CD14-positive monocyte (primary cell): ENCODE measurements around the gene RBM10. TPM values are rescaled to one million over a fixed set of nuclear protein-coding genes. Genes with fewer than 3 reads are reported as not detected.

Experiments used
- DNase-seq, 3 donors: peaks; one replicate each; pipeline ENCODE4 v3.0.0-alpha.2; 2011 to 2022
- H2AFZ ChIP-seq: 2 replicates; pipeline ENCODE4 v1.6.0; 2012; ENCODE audit warnings: mild to moderate bottlenecking, low read depth, low read length, inconsistent platforms; ENCODE audit not compliant: insufficient read depth, poor library complexity, severe bottlenecking
- H3K27ac ChIP-seq, 2 donors: 1 replicate in 1 of 2; 2 replicates in 1 of 2; pipeline ENCODE4 v1.5.1; 2012 to 2013; ENCODE audit warnings: low read length in 2 of 2, control low read depth in 1 of 2, inconsistent platforms in 1 of 2, low read depth in 1 of 2, mild to moderate bottlenecking in 1 of 2
- H3K27me3 ChIP-seq, 2 donors: one replicate each; pipeline versions ENCODE4 v1.6.0 to v1.6.1; 2011 to 2013; ENCODE audit warnings: low read length in 2 of 2; ENCODE audit not compliant: control insufficient read depth in 2 of 2, insufficient read depth in 2 of 2
- H3K36me3 ChIP-seq, 2 donors: replicated peaks in 1 of 2; 1 replicate in 1 of 2; 2 replicates in 1 of 2; pipeline versions ENCODE4 v1.5.1 to v1.6.1; 2012 to 2013; ENCODE audit warnings: low read length in 2 of 2, control low read depth in 1 of 2, inconsistent platforms in 1 of 2, mild to moderate bottlenecking in 1 of 2; ENCODE audit not compliant: insufficient read depth in 2 of 2, control insufficient read depth in 1 of 2
- H3K4me1 ChIP-seq, 2 donors: 1 replicate in 1 of 2; 2 replicates in 1 of 2; pipeline versions ENCODE4 v1.5.1 to v1.6.1; 2012 to 2013; ENCODE audit warnings: low read length in 2 of 2, control low read depth in 1 of 2, inconsistent platforms in 1 of 2, mild to moderate bottlenecking in 1 of 2, moderate library complexity in 1 of 2; ENCODE audit not compliant: insufficient read depth in 2 of 2, control insufficient read depth in 1 of 2
- H3K4me2 ChIP-seq: replicated peaks from 2 replicates; pipeline ENCODE3; 2012; ENCODE audit warnings: low read length, moderate library complexity, mild to moderate bottlenecking; ENCODE audit not compliant: poor library complexity, severe bottlenecking; ENCODE audit errors: extremely low read depth
- H3K4me3 ChIP-seq, 3 experiments: fragments of 200-600 bp in 1 of 3; sonication (generic) in 1 of 3; replicated peaks in 1 of 3; 1 replicate in 2 of 3; 2 replicates in 1 of 3; pipeline ENCODE4 v1.5.1; 2011 to 2013; ENCODE audit warnings: low read length in 3 of 3, mild to moderate bottlenecking in 3 of 3, control low read depth in 2 of 3, low read depth in 2 of 3, inconsistent platforms in 1 of 3, moderate library complexity in 1 of 3
- H3K79me2 ChIP-seq: 2 replicates; pipeline ENCODE4 v1.6.0; 2012; ENCODE audit warnings: mild to moderate bottlenecking, control low read depth, inconsistent platforms, low read length, moderate library complexity; ENCODE audit not compliant: insufficient read depth
- H3K9ac ChIP-seq: 2 replicates; pipeline ENCODE4 v1.6.0; 2017; ENCODE audit warnings: low read length, mild to moderate bottlenecking; ENCODE audit not compliant: insufficient read depth, poor library complexity, severe bottlenecking
- H3K9me3 ChIP-seq, 2 donors: replicated peaks in 1 of 2; 1 replicate in 1 of 2; 2 replicates in 1 of 2; pipeline versions ENCODE4 v1.5.1 to v1.6.1; 2012 to 2013; ENCODE audit warnings: low read length in 2 of 2, control low read depth in 1 of 2; ENCODE audit not compliant: control insufficient read depth in 1 of 2, insufficient read depth in 1 of 2
- H4K20me1 ChIP-seq: 2 replicates; pipeline ENCODE4 v1.6.0; 2012; ENCODE audit warnings: mild to moderate bottlenecking, low read length, control low read depth, moderate library complexity; ENCODE audit not compliant: insufficient read depth
- H3K27ac Mint-ChIP-seq, 7 donors: one replicate each; pipeline ENCODE4 v1.8.0; 2020; ENCODE audit warnings: mild to moderate bottlenecking in 7 of 7, mixed read lengths in 7 of 7, moderate library complexity in 6 of 7, inconsistent platforms in 2 of 7
- H3K27me3 Mint-ChIP-seq, 3 donors: one replicate each; pipeline ENCODE4 v1.8.0; 2021 to 2022; ENCODE audit warnings: low read depth in 3 of 3, mild to moderate bottlenecking in 3 of 3, mixed read lengths in 3 of 3, moderate library complexity in 3 of 3, inconsistent platforms in 1 of 3
- H3K36me3 Mint-ChIP-seq, 2 donors: one replicate each; pipeline ENCODE4 v1.8.0; 2020; ENCODE audit warnings: mixed read lengths in 2 of 2, inconsistent platforms in 1 of 2, mild to moderate bottlenecking in 1 of 2
- H3K4me1 Mint-ChIP-seq: one replicate; pipeline ENCODE4 v1.8.0; 2020; ENCODE audit warnings: mild to moderate bottlenecking, mixed read lengths
- H3K4me3 Mint-ChIP-seq, 2 donors: one replicate each; pipeline ENCODE4 v1.8.0; 2020; ENCODE audit warnings: mild to moderate bottlenecking in 2 of 2, mixed read lengths in 2 of 2, moderate library complexity in 1 of 2
- H3K9me3 Mint-ChIP-seq, 7 donors: one replicate each; pipeline ENCODE4 v1.8.0; 2020 to 2022; ENCODE audit warnings: mixed read lengths in 7 of 7, mild to moderate bottlenecking in 6 of 7, moderate library complexity in 6 of 7, inconsistent platforms in 2 of 7
- WGBS: methylation state at CpG from one replicate; pipeline ENCODE4 v1.1.5; 2013; ENCODE audit warnings: missing lambda C conversion rate; ENCODE audit not compliant: insufficient coverage; 5-methylcytosine and 5-hydroxymethylcytosine counted together
- intact Hi-C, 2 donors: fragments of 100-400 bp; cut with micrococcal nuclease; formaldehyde crosslinking; loops; one replicate each; pipeline versions ENCODE4 v1.15.0 to v1.15.1; 2023
- polyA plus RNA-seq, 3 donors: library from polyadenylated mRNA; depleted of rRNA in 1 of 3; unstranded in 2 of 3; stranded (reverse) in 1 of 3; fragments of 300-500 nt in 2 of 3; fragments of >200 nt in 1 of 3; fragmentation: Illumina TruSeq in 2 of 3; gene quantifications; 1 replicate in 2 of 3; 2 replicates in 1 of 3; pipeline ENCODE4 v1.2.3, GENCODE V29; 2012 to 2021
- TF ChIP-seq, protein P1 (sequence below): fragments of 200-600 bp; IDR thresholded peaks from one replicate; pipeline ENCODE4 v1.8.0; 2022; ENCODE audit warnings: antibody characterized with exemption, mild to moderate bottlenecking

RBM10 gene
- polyA plus RNA-seq, 3 donors = 7.3 to 29.4 (median 14.0) TPM

DNA sequence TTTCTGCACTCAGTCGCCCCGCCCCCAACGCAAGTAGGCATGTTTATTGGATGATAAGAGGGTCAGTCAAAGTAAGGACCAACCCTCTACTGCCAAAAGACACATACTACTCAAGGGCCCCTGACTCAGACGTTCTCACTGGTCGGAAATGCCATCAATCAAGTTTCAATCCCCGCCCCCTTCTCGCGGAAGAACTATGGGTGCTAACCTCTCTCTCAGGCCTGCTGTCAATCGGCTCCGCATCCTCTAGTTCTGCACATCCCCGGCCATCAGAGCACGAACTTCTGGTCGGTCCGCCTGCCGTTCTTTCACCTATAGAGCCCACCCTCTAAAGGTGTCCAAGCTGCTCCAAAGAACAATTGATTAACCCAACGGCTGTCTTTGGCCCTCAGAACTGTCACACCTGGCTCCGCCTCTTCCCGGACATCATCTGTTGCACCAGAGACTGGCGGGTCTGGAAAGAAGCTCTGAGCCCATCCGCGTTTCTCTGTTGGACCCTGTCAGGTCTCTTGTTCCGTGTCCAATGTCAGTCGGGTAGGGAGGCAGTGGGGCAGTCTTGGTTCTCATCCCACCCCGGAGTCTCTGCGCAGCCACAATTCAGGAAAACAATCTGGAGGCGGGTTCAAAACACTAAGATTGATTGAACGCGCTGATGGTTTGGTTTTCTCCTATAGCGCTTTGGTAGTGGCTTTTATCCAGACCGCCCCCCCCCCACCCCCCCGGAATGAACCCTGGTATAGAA lies 15.7 kb upstream of the RBM10 start:
- peaks cover 0 to 30% (median 1%) of the 10 kb centered on the region in 3 donors for H3K27me3 Mint-ChIP-seq
- H3K9me3 Mint-ChIP-seq = peaks cover 0 to 6% (median 3%) of the 10 kb centered on the region in 7 donors
- H3K4me2 ChIP-seq = peak overlapping the region; percentile 71
- peak overlapping the region; percentile 93 to 98 (median 96) for H3K27ac Mint-ChIP-seq
- peak overlapping the region; percentile 98 for H3K4me3 Mint-ChIP-seq
- H3K9me3 ChIP-seq = no peaks in the 10 kb centered on the region
- peaks cover 3% of the 10 kb centered on the region for H3K79me2 ChIP-seq
- no peaks in the 10 kb centered on the region for H3K27me3 ChIP-seq
- peak overlapping the region; percentile 58 for H3K9ac ChIP-seq
- H3K4me1 ChIP-seq = peaks cover 0 to 2% of the 10 kb centered on the region in 2 donors
- H3K4me3 ChIP-seq = peak overlapping the region; percentile 69 to 79 (median 72)
- H3K27ac ChIP-seq = peak overlapping the region; percentile 74 to 82
- peak; percentile 87 to 92 (median 92) for DNase-seq
- H3K36me3 Mint-ChIP-seq = peaks cover 0 to 4% of the 10 kb centered on the region in 2 donors
- WGBS = 0% methylated on average over 12 of the region's 31 CpGs
- H3K4me1 Mint-ChIP-seq = no peaks in the 10 kb centered on the region
- no peaks in the 10 kb centered on the region for H3K36me3 ChIP-seq
- intact Hi-C loops = no loop called here
- H4K20me1 ChIP-seq = no peaks in the 10 kb centered on the region
- TF ChIP-seq, protein P1, sequence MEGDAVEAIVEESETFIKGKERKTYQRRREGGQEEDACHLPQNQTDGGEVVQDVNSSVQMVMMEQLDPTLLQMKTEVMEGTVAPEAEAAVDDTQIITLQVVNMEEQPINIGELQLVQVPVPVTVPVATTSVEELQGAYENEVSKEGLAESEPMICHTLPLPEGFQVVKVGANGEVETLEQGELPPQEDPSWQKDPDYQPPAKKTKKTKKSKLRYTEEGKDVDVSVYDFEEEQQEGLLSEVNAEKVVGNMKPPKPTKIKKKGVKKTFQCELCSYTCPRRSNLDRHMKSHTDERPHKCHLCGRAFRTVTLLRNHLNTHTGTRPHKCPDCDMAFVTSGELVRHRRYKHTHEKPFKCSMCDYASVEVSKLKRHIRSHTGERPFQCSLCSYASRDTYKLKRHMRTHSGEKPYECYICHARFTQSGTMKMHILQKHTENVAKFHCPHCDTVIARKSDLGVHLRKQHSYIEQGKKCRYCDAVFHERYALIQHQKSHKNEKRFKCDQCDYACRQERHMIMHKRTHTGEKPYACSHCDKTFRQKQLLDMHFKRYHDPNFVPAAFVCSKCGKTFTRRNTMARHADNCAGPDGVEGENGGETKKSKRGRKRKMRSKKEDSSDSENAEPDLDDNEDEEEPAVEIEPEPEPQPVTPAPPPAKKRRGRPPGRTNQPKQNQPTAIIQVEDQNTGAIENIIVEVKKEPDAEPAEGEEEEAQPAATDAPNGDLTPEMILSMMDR = no peak
- H2AFZ ChIP-seq = peak overlapping the region; percentile 71

DNA sequence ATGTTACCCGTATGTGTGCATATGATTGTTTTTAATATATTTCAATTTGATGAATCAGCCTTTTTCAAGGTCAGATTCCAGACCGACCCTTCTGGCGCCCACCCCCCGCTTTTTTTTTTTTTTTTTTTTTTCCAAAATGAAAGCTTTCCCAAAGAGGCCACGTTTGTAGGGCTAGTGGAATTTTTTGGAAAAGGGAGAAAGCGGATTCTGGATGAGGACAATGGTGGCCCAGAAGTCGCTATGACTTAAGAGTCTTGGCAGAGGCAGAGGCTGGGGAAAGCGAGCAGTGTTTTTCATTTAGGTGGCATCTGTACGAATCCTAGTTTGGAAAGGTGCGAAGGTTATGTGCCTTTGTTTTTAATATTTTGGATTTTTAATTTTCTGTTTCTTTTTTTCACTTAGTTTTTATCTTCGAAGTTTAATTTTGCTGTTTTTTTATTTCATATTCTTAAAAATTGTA lies 15.1 kb upstream of the RBM10 start:
- peaks cover 3% of the 10 kb centered on the region for H3K79me2 ChIP-seq
- peak overlapping the region; percentile 71 for H3K4me2 ChIP-seq
- H3K4me3 ChIP-seq = peak overlapping the region; percentile 69 to 79 (median 72)
- Mint-ChIP-seq H3K36me3 (peaks cover 0 to 4% of the 10 kb centered on the region in 2 donors), H3K27ac (peak overlapping the region in 4 of 7 donors; percentile 18 to 95 (median 66)), H3K9me3 (peaks cover 0 to 6% (median 2%) of the 10 kb centered on the region in 7 donors), H3K27me3 (peaks cover 0 to 25% (median 1%) of the 10 kb centered on the region in 3 donors), H3K4me1 (no peaks in the 10 kb centered on the region), H3K4me3 (peak overlapping the region; percentile 98)
- peak overlapping the region; percentile 58 for H3K9ac ChIP-seq
- H3K27me3 ChIP-seq = no peaks in the 10 kb centered on the region
- peak overlapping the region in 1 of 2 donors; percentile 82 for H3K27ac ChIP-seq
- peak overlapping the region; percentile 71 for H2AFZ ChIP-seq
- H3K4me1 ChIP-seq = peaks cover 0 to 2% of the 10 kb centered on the region in 2 donors
- H3K9me3 ChIP-seq = no peaks in the 10 kb centered on the region
- TF ChIP-seq, protein P1 = no peak
- 26% methylated on average over 4 of the region's 11 CpGs for WGBS
- no peaks in the 10 kb centered on the region for H3K36me3 ChIP-seq
- DNase-seq = no peak
- intact Hi-C loops = no loop called here
- H4K20me1 ChIP-seq = no peaks in the 10 kb centered on the region
